ENCODE measurements around the gene ACVR1.

GRCh38 chr2:157769856-157770255, 106.3 kb downstream of the ACVR1 start:
- TF ChIP-seq CTCF (IDR thresholded peaks at IDR 0.05) (no peak), USF1 (IDR thresholded peaks at IDR 0.05; ENCODE audit: borderline replicate concordance, low read depth) (no peak), NFIC (IDR thresholded peaks at IDR 0.05; ENCODE audit: borderline replicate concordance) (no peak), SMC3 (IDR thresholded peaks at IDR 0.05; ENCODE audit: low read depth, low read length) (no peak), EZH2phosphoT487 (IDR thresholded peaks at IDR 0.05; ENCODE audit: borderline replicate concordance, low read depth) (no peak)

Measured in SK-N-SH (cell line).